NCI-H1436 (cell line): ENCODE data around the gene DPP6.

ENCODE experiments used
- DNase-seq: peaks from one replicate; lab custom pipeline; 2025; lab: John Stamatoyannopoulos, UW

The DPP6 gene

DNA sequence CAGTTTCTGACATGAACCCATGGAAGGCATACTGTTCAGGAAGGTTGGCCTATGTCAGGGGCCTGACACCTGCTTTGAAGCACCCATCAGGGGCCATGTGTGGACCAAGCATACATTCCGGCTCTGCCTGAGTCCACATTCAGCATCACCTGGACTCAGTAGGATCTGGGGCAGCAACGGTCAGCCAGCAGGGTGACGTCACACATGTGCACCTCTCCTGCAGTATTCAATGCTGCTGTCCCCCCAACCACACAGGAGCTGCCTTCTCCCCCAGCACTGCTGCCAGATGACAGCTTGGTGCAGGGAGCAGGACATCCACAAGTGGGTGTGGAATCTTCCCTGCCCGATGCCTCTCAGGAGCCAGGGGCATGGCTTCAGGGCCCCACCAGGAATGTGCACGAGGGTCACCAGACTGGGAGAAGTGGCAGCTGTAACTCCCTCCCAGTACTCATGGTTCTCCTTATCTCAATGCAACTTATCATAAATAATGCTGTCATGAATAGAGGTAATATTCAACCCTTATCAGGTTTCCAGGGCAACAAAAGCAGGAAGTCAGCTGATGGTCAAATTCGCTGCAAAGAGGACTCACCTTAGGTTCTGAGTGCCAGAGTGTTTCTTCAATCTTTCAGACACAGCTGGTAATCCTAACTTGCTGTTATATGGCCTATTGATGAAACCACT lies 657.8 kb downstream of the DPP6 start:
- DNase-seq: no peak

DNA sequence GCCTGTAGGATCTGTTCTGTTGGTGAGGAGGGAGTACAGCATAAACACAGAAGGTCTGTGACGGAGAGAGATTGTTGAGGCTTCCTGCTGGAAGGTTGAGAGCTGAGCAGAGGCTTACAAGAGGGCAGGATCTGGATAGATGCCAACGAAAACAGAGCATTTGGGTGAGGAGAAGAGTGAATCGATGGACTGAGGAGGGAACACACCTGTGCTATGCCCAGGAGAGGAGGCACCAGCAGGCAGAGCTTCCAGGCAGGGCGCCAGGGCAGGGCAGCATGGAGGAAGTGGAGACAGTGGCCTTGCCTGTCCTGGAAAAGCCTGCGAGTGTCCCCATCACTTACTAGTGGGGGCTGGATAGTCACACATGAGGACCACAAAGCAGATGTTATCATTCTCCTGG lies 667.8 kb downstream of the DPP6 start:
- no peak for DNase-seq

DNA sequence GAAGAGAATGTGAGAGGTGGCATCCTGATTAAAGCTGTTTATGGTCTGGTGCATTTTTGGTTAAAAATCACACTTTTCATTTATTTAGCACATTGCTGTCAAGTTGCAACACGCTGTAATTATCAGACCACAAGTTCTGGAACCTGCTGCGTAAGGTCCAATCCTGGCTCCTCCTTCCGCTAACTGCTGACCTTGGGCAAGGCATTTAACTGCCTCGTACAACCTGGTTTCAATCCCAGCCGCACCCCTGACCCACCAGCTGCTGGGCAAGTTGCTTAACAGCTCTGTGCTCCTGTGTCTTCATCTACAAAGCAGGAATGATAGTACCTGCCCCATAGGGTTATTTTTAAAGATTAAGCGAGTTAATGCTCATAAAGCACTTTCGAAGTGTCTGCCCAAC lies 668.9 kb downstream of the DPP6 start:
- DNase-seq: no peak

DNA sequence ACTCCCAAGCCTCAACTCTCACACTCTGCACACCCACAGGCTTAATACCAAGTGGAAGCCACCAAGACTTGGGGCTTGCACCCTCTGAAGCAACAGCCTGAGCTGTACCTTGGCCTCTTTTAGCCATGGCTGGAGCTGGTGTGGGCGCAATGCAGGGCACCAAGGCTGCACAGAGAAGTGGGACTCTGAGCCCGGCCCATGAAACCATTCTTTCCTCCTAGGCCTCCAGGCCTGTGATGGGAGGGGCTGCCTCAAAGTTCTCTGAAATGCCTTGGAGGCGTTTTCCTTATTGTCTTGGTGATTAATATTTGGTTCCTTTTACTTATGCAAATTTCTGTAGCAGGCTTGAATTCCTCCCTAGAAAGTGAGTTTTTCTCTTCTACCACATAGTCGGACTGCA lies 674.2 kb downstream of the DPP6 start:
- no peak for DNase-seq

DNA sequence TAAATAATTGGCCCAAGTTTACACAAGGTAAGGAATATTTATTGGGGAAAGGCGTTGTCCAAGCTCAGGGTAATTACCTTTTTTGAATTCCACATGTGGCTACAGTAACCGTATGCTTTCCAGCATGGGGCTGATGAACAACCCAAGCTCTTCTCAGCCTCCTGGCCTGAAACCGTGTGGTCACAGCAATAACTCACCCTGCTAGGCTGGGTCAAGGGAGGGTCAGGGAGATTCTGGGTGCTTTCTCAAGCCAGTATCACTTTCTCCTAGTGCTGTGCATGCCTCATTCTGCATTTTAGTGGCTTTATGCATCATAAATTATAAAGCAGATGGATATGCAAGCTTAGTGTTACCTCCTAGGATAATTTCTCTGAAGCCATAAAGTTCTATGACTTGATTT lies 676.9 kb downstream of the DPP6 start:
- DNase-seq: no peak

DNA sequence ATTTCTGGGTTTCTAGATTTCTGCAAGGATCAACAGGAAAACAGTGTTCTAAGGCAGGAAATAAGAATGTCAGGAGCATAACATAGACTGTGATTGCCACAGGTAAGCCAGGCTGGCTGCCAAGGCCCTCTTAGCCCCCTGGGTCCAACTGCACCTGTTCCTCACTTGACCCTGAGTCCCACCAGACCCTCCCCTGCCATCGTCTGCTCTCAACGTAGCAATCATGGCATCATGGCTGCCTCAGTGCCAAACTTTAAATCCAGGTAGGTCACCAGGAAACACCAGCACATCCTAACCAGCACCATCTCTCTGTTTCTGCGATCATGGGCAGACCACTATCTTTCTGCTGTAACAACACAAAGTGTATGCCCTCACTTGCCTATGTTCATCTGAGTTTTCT lies 683.6 kb downstream of the DPP6 start:
- no peak for DNase-seq

DNA sequence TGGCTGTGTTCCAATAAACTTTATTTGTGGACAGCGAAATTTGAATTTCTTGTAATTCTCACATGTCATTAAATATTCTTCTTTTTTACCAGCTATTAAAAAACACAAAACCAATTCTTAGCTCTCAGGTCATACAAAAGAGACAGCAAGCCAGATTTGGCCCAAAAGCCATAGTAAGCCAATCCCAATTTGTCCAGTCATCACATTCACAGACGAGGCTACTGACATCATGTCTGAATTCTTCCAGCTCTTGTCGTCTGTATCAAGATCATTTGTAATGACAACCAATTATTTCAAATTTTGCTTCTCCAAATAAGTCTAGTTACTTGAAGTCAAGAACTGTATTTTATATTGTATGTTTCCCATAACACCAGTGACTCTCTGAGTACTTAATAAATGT lies 684.2 kb downstream of the DPP6 start:
- no peak for DNase-seq

DNA sequence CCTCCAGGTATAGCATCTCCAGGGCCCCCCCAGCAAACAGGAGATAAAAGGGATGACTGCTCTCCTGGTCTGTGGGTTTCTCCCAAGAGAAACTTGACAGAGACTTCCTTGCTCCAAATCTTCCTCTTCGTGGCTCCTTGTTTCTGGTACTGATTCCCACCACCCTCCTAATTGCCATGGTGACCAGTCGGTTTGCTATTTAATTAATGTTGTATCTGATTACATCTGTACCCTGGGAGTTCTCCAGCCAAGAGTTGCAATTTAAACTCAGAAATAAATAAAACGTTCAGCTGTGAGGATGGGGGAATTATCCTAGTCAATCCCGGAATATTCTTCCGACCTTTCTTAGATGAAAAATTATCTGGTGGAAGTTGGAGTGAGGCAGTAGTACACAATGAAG lies 686.0 kb downstream of the DPP6 start:
- no peak for DNase-seq

DNA sequence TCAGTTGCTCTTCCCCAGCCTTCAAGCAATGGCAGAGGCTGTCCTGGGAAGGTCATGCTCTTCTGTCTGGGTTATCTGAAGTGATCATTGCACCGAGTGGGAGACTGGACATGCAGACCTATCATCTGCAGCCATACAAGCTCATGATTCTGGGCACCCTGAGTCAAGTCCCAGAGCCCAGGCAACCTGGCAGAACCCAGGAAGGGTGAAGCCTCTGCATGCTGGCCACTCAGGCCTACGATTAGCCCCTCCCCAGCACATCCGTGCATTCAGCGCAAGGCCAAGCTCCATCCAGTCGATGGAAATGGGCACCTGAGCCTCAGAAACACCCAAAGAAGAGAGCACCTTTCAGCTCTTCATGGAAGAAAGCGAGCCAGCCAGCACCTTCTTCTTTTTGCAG lies 688.9 kb downstream of the DPP6 start:
- no peak for DNase-seq

DNA sequence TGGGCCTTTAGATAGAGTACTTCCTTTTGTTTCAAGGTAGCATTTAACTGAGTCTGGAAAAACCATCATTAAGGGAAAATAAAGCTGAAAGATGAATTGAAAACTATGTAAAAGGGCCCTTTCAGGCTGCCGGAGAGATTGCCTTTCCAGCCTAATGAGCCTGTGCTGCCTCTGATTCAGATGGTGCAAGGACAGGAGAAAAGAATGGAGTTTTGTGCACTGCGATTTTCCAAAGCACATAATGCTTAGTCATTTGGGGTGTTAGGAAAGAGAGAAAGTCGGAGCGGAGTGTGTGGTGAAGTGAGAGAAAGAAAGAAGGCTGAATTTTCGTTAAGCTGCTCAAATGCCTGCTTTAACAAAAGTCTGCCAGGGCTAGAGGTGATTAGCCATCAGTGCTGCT lies 691.0 kb downstream of the DPP6 start:
- no peak for DNase-seq

DNA sequence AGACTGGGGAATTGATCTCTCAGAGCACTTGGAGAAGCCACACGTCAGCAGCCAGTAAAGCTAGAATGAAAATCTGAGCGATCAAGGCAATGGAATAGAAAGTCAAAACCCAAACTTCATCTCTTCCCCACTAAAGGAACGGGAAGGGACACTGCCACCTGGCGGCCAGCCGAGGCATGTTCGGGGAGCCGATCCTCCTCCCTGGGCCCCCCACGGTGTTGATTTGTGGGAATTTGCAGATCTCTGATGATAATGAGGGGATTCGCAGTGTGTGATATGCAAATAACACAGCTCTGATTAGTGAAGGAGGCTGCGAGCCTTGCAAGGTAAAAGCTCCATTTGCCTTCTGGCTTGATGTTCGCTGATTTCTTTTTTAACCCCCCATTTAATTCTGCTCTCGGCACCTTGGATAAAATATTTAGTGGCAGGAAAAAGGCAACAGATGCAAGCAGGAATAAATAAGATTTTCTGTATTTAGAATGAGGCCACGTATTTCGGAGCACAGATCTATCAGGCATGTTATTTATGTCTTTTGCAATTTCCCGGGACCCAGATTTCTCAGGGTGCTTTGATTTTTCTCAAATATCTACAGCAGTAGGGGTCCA lies 692.2 kb downstream of the DPP6 start:
- DNase-seq: peak; percentile 24

DNA sequence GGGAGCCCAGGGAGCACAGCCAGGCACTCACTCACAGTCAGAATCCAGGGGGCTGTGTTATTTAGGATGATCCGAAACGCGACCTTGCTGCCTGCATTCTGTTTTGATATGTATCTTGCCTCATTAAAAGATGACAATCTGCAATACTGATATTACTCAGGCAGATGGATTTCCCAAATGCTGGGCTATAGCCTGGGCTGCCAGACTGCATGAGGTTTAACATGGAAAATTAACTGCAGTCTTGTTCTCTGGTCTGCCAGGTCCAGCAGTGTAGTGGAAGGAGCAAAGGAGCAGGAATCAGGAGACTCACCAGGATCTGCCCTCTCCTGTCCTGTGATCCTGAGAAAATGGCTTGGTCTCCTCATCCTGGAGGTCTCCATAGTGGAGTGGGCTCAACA lies 692.7 kb downstream of the DPP6 start:
- no peak for DNase-seq

DNA sequence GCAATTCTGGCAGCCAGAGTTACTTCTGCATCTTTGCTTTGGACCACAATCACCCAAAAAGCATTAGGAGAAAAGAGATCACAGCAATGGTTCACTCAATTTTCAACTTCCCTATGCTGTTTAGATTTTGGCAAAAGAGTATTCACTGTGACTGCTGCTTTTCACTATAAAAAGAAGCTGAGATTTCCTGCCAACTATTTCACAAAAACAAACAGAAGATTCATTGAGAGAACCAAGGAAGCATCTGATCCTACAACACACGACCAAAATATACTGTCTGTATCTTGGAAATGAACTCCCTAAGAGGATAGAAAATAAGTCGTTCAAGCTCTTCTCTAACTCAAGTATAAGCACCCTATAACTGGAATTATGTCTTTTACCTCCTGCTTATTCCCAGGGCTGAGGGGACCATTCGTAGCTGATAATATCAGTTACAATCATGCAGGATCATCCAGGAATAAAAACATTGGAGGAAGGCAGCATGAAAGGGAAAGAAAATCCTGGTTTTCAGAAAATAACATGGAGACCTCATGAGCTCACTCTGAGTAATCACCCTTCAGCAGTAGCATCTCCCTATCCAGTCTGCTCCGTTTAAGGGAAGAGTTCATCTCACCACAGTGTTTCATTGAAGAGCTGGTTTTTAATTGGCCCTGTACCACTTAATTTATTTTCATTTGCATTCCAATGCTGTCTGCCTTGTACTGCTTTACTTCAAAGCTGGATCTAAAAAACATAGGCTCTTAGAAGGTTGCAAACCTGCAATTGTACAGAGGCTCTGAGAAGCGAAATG lies 694.6 kb downstream of the DPP6 start:
- DNase-seq: no peak

DNA sequence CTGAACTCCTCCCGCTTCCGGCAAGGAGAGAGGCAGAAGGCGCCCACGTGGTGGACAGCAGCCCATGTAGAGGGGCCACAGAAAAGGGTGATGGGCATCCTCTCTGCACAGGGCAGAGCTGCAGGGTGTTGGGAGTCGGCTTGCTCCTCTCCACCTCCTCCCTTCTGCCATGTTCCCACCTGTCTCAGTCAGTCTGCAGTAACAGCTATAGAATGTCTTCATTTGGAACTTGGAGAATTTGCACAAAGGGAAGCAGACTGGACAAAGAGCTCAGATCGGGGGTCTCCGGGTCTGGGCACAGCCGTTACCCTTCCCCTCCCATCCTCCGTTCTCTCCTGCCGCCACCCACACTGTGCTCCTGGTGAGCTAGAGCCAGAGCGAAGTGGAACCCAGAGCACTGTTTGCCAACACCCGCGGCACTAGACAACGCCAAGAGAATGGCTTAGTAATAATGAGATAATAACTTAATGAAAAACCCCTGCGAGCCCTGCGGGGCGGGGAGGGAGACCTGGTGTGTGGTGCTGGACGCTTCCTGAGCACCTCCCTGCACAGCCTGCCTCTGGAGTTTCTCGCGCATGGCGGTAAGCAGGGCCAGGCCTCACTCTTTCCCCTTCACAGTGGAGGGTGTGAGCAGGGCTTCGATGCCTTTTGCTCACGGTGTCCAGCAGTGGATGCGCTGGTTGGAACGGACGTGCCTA lies 696.0 kb downstream of the DPP6 start:
- no peak for DNase-seq

DNA sequence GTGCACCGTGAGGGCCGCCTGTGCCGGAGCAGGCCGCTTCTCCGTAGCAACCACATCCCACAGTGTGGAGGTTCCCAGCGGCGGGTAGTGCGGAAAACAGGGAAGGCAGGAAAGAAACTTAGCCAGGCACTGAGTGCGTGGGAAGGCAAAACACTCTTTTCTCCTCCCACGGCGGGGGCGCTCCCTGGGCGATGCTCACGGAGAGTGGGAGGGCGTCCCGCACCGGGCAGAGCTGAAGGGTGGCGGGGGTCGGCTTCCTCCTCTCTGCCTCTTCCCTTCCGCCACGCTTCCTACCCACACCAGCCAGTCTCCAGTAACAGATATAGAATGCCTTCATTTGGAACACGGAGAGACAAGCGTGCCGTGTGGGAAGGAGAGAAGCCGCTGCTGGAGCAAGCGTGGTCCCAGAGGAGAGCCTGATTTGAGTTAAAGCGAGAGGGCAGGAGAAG lies 698.2 kb downstream of the DPP6 start:
- no peak for DNase-seq

DNA sequence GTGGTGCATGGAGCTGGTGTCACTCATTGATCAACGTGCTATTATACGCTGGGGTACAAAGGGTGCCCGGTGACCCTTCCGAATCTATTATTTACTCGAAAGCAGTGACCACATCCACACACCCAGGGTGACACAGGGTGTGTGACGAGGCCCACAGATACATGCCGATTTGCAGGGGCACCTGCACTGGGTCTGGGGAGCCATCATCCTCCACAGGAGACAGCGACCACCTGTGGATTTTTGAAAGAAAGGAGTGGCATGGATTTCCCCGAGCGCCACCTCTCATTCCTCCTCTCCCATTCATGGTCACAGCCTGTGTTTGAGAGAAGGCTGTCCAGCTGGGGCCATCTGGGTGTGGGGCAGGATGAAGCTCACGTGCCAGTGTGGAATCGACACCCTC lies 701.0 kb downstream of the DPP6 start:
- no peak for DNase-seq

DNA sequence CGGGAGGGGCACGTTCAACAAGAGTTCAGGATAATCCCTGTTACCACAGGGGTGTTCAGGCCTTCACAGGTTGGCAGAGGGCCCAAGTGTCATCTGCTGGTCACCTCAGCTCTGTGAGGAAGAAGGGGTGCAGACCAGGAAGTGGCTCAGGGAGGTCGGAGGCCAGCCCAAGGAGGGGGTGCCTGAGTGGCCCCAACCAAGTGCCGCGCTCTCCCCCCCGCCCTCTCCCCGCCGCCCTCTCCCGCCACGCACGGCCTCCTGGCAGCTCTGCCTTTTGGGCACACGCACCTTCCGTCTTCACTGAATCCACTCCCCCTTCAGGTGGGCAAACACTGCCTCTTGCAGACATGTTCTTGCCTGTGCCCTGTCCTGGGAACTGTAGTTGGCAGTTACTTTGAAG lies 705.6 kb downstream of the DPP6 start:
- DNase-seq: no peak

DNA sequence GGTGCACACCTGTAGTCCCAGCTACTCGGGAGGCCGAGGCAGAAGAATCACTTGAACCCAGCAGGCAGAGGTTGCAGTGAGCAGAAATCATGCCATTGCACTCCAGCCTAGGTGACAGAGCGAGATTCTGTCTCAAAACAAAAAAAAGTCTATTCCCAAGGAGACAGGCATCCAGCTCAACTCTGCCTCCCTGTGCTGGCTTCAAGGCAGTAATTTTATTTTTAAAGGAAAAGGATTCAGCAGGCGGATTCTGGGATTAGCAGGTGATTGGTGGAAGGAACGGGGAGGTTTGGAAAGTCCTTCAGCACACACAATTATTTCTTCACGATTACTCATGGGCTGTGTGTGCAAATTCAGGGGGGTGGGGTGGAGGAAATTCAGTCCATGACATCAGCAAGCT lies 707.8 kb downstream of the DPP6 start:
- DNase-seq: no peak

DNA sequence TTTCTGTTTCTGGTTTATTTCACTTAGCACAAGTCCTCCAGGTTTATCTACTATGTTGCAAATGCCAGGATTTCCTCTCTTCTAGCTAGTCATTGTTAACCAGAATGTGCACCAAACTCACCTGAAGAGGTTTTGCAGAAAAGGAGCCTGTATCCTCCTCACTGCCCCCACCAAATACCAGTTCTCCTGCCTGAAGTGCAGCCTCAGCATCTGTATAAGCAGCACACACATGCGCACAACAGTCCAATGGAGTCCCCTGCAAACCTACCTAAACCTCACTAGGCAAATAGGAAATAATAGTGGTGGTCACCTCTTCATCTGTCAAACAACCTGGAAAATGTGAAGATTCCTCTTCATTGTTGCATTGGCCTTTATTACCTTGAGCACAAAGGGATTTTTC lies 712.9 kb downstream of the DPP6 start:
- no peak for DNase-seq

DNA sequence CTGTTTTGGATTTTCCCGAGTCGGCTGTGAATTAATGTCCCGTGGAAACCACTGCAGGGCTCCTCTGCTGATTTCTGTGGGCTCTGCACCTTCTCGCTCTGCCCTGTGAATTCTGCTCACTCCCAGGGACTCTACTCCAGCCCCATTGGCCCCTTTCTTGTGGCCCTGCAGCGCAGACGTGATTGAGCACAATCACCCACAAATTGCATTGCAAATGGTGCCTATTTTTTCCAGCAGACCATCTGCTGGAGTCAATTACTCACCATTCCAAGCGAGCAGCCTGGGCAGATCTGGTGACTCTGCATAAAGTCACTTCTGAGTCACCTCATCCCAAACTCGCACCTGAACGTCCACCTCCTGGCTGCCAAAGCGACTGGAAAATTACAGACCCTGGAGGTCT lies 714.9 kb downstream of the DPP6 start:
- DNase-seq: no peak

DNA sequence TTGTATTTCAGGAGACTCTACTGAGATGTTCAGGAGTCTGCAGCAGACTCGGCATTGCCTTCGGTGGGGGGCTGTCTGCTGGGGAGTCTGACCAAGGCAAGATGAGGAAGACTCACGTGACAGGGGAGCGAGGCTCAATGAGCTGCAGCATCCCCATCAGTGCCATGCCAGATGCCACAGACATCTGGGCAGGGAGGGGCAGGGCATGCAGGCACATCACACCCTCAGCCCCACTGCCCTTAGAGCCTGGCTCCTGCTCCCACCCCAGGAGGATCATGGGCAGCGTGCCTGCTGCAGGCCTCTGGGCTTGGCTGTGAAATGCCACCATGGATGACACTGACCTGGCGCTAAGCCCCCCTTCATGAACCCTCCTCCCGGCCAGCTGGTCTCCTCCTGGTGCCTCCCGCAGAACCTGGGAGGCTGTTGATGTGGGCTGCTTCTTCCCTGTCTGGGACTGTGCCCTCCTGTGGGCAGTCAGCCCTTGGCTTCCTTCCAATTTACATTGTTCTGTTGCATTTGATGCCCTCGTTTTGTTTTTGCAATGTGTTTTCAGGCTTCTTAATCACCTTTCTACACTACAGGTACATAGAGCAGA lies 715.7 kb downstream of the DPP6 start:
- DNase-seq: no peak

DNA sequence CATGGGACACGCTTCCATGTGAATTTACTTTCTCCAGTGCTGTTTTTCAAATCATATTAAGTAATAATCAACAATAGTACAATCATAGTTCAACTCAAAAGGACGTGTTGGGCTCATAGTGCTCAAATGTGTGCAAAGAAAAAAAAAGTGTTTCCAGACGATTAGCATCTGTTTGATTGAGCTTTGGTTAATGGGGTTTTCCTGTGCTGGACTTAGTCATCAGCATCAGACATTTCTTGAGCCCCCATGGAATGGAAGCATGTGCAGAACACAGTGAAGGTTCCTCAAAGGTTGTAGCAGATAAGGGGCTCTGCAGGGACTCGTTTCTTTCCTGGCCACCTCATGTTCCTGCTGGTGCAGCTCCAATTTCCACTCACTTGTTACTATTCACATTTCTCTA lies 716.8 kb downstream of the DPP6 start:
- no peak for DNase-seq
